H9 (cell line): ENCODE measurements around the gene DPT. TPM values are rescaled to one million over a fixed set of nuclear protein-coding genes. Genes with fewer than 3 reads are reported as not detected.

Experiments
- DNase-seq: peaks from one replicate; pipeline ENCODE4 v3.0.0-alpha.2; 2017
- H2AFZ ChIP-seq: one replicate; pipeline ENCODE4 v1.6.1; 2013; ENCODE audit warnings: mild to moderate bottlenecking, low read length, control low read depth, moderate library complexity
- H2AK5ac ChIP-seq: 2 replicates; pipeline ENCODE4 v1.6.1; 2013; ENCODE audit warnings: low read length, control low read depth, mixed read lengths; ENCODE audit not compliant: insufficient read length
- H2BK120ac ChIP-seq: one replicate; pipeline ENCODE4 v1.6.1; 2013; ENCODE audit warnings: low read depth, mild to moderate bottlenecking, low read length, control low read depth, inconsistent platforms; ENCODE audit not compliant: poor library complexity, severe bottlenecking
- H2BK12ac ChIP-seq: 2 replicates; pipeline ENCODE4 v1.6.1; 2013; ENCODE audit warnings: low read length, control low read depth, mixed read lengths, low read depth; ENCODE audit not compliant: insufficient read length
- H2BK15ac ChIP-seq: 2 replicates; pipeline ENCODE4 v1.6.1; 2013; ENCODE audit warnings: low read depth, low read length, control low read depth
- H2BK20ac ChIP-seq: one replicate; pipeline ENCODE4 v1.6.1; 2013; ENCODE audit warnings: low read depth, mild to moderate bottlenecking, low read length, control low read depth, inconsistent platforms; ENCODE audit not compliant: poor library complexity, severe bottlenecking
- H2BK5ac ChIP-seq: 2 replicates; pipeline ENCODE4 v1.6.1; 2013; ENCODE audit warnings: low read length, control low read depth, mixed read lengths; ENCODE audit not compliant: insufficient read length
- H3K14ac ChIP-seq: 2 replicates; pipeline ENCODE4 v1.6.1; 2013; ENCODE audit warnings: low read length, control low read depth; ENCODE audit not compliant: insufficient read depth
- H3K18ac ChIP-seq: 2 replicates; pipeline ENCODE4 v1.6.1; 2013; ENCODE audit warnings: low read depth, mild to moderate bottlenecking, mixed read lengths, low read length, control low read depth; ENCODE audit not compliant: insufficient read length
- H3K23ac ChIP-seq: 2 replicates; pipeline ENCODE4 v1.6.1; 2013; ENCODE audit warnings: low read length, control low read depth, mixed read lengths, low read depth; ENCODE audit not compliant: insufficient read length
- H3K23me2 ChIP-seq: 2 replicates; pipeline ENCODE4 v1.6.1; 2013; ENCODE audit warnings: low read depth, mild to moderate bottlenecking, mixed read lengths, low read length, control low read depth; ENCODE audit not compliant: insufficient read length, poor library complexity, severe bottlenecking
- H3K27ac ChIP-seq: 2 replicates; pipeline ENCODE4 v1.5.1; 2013; ENCODE audit warnings: low read length, control low read depth, mixed read lengths, low read depth; ENCODE audit not compliant: insufficient read length
- H3K27me3 ChIP-seq: 2 replicates; pipeline ENCODE4 v1.6.1; 2013; ENCODE audit warnings: low read length, control low read depth, inconsistent platforms; ENCODE audit not compliant: insufficient read depth
- H3K4ac ChIP-seq: 2 replicates; pipeline ENCODE4 v1.6.1; 2013; ENCODE audit warnings: low read depth, mild to moderate bottlenecking, control low read depth, inconsistent platforms, low read length, moderate library complexity
- H3K4me1 ChIP-seq: 2 replicates; pipeline ENCODE4 v1.6.1; 2013; ENCODE audit warnings: low read length, control low read depth, inconsistent platforms; ENCODE audit not compliant: insufficient read depth
- H3K4me2 ChIP-seq: 2 replicates; pipeline ENCODE4 v1.6.1; 2013; ENCODE audit warnings: low read length, control low read depth, mixed read lengths; ENCODE audit not compliant: insufficient read length, insufficient read depth
- H3K56ac ChIP-seq: 2 replicates; pipeline ENCODE4 v1.6.1; 2013; ENCODE audit warnings: low read depth, mild to moderate bottlenecking, mixed read lengths, low read length, control low read depth; ENCODE audit not compliant: insufficient read length
- H3K79me1 ChIP-seq: 2 replicates; pipeline ENCODE4 v1.6.1; 2013; ENCODE audit warnings: low read depth, mild to moderate bottlenecking, moderate library complexity, low read length, control low read depth, inconsistent platforms; ENCODE audit not compliant: insufficient read depth, poor library complexity, severe bottlenecking
- H3K79me2 ChIP-seq: 2 replicates; pipeline ENCODE4 v1.6.1; 2013; ENCODE audit warnings: low read length, control low read depth, inconsistent platforms; ENCODE audit not compliant: insufficient read depth
- H3K9ac ChIP-seq: 2 replicates; pipeline ENCODE4 v1.6.1; 2013; ENCODE audit warnings: low read length, control low read depth, mixed read lengths; ENCODE audit not compliant: insufficient read length; ENCODE audit errors: extremely low read depth
- H3K9me3 ChIP-seq: one replicate; pipeline ENCODE4 v1.6.1; 2013; ENCODE audit warnings: low read depth, low read length, inconsistent platforms; ENCODE audit not compliant: control insufficient read depth
- H3T11ph ChIP-seq: one replicate; pipeline ENCODE4 v1.6.1; 2013; ENCODE audit warnings: mild to moderate bottlenecking, low read length, control low read depth, inconsistent platforms
- H4K20me1 ChIP-seq: one replicate; pipeline ENCODE4 v1.6.1; 2013; ENCODE audit not compliant: control insufficient read depth, insufficient read length, insufficient read depth
- H4K5ac ChIP-seq: 2 replicates; pipeline ENCODE4 v1.6.1; 2013; ENCODE audit warnings: low read depth, mild to moderate bottlenecking, mixed read lengths, low read length, control low read depth; ENCODE audit not compliant: insufficient read length
- H4K8ac ChIP-seq: replicated peaks from 2 replicates; pipeline ENCODE4 v1.6.1; 2013; ENCODE audit warnings: low read length, control low read depth, mixed read lengths, low read depth; ENCODE audit not compliant: insufficient read length
- H4K91ac ChIP-seq: 2 replicates; pipeline ENCODE4 v1.6.1; 2013; ENCODE audit warnings: low read depth, mild to moderate bottlenecking, moderate library complexity, mixed read lengths, low read length, control low read depth; ENCODE audit not compliant: insufficient read length
- H3K27ac Mint-ChIP-seq, 3 experiments: 2 replicates in 2 of 3; 3 replicates in 1 of 3; pipeline ENCODE4 v1.8.0; 2020 to 2021; ENCODE audit warnings: mixed read lengths in 3 of 3, mild to moderate bottlenecking in 1 of 3, moderate library complexity in 1 of 3
- H3K27me3 Mint-ChIP-seq: 2 replicates; pipeline ENCODE4 v1.8.0; 2021; ENCODE audit warnings: low read depth, mild to moderate bottlenecking, moderate library complexity, mixed read lengths
- H3K36me3 Mint-ChIP-seq, 3 experiments: 2 replicates in 2 of 3; 3 replicates in 1 of 3; pipeline ENCODE4 v1.8.0; 2020 to 2021; ENCODE audit warnings: low read depth in 3 of 3, mixed read lengths in 3 of 3; ENCODE audit not compliant: insufficient read depth in 1 of 3
- H3K4me1 Mint-ChIP-seq, 2 experiments: 2 replicates each; pipeline ENCODE4 v1.8.0; 2020; ENCODE audit warnings: mixed read lengths in 2 of 2
- H3K4me3 Mint-ChIP-seq, 2 experiments: 2 replicates in 1 of 2; 3 replicates in 1 of 2; pipeline ENCODE4 v1.8.0; 2020 to 2021; ENCODE audit warnings: mild to moderate bottlenecking in 2 of 2, mixed read lengths in 2 of 2, moderate library complexity in 1 of 2
- H3K9me3 Mint-ChIP-seq, 2 experiments: 2 replicates in 1 of 2; 3 replicates in 1 of 2; pipeline ENCODE4 v1.8.0; 2020; ENCODE audit warnings: mild to moderate bottlenecking in 2 of 2, mixed read lengths in 2 of 2, moderate library complexity in 1 of 2
- CTCF ChIP-seq: fragments of 200-600 bp; sonication (generic); conservative IDR thresholded peaks from 3 replicates; pipeline ENCODE4 v1.8.0; 2021; ENCODE audit warnings: antibody characterized with exemption, mild to moderate bottlenecking
- WGBS: extraction: QIAGEN DNeasy Blood & Tissue Kit; methylation state at CpG from one replicate; pipeline ENCODE4 v1.1.7; 2013; ENCODE audit warnings: missing lambda C conversion rate, low lambda C conversion rate, mixed read lengths; ENCODE audit not compliant: insufficient read length; ENCODE audit errors: extremely low coverage; 5-methylcytosine and 5-hydroxymethylcytosine counted together
- total RNA-seq: library from RNA; stranded (reverse); gene quantifications from 2 replicates; pipeline ENCODE4 v1.2.1, GENCODE V29; 2021

Gene DPT
- total RNA-seq, 1 experiment from 2014 or later: not detected

- Mint-ChIP-seq H3K36me3 (no peaks in the 10 kb centered on the region), H3K27ac (no peak overlapping the region), H3K4me1 (peaks cover 4 to 11% of the 10 kb centered on the region in 2 experiments; a peak in 3 of 4 replicates), H3K9me3 (no peaks in the 10 kb centered on the region), H3K27me3 (no peaks in the 10 kb centered on the region), H3K4me3 (no peak overlapping the region)
- Histone ChIP-seq H2BK12ac (no peak overlapping the region), H2BK5ac (no peak overlapping the region), H3K23ac (no peak overlapping the region), H3K9me3 (no peaks in the 10 kb centered on the region), H4K5ac (no peak overlapping the region), H2AK5ac (no peak overlapping the region), H3K4me1 (no peaks in the 10 kb centered on the region), H2BK120ac (no peak overlapping the region), H3K27ac (no peak overlapping the region), H2AFZ (no peak overlapping the region), H3K18ac (no peak overlapping the region), H4K91ac (no peak overlapping the region), H3K79me1 (no peaks in the 10 kb centered on the region), H3K4ac (no peak overlapping the region), H3K9ac (no peak overlapping the region), H4K8ac (no peak overlapping the region), H2BK15ac (no peak overlapping the region), H2BK20ac (no peak overlapping the region), H3T11ph (no peak overlapping the region), H3K79me2 (no peaks in the 10 kb centered on the region), H3K23me2 (no peaks in the 10 kb centered on the region), H3K4me2 (no peak overlapping the region), H4K20me1 (no peaks in the 10 kb centered on the region), H3K14ac (no peak overlapping the region), H3K56ac (no peak overlapping the region), H3K27me3 (no peaks in the 10 kb centered on the region)
- no CpG with 5 or more reads among the region's 3 CpGs for WGBS
- no peak for DNase-seq
- no peak for TF ChIP-seq CTCF
These were observed 28.3 kb downstream of the DPT start for GRCh38 chr1:168700575-168701268.
